Activated CD4-positive, alpha-beta T cell treated with anti-CD3 and anti-CD28 coated beads, Interleukin-2, amount 50 U/mL, for 16 hours (primary cell): ENCODE results near the gene GUF1.
A peak's percentile ranks its signal among the peaks of the same experiment; 100 is the strongest.
"Not testable (repeated sequence)": the region's sequence is repeated elsewhere in the genome, so short reads cannot be mapped to it uniquely, and the experiment has no call there.

ENCODE experiments used
- DNase-seq: peaks from one replicate; pipeline ENCODE4 v3.0.0-alpha.2; 2020

The GUF1 gene

DNA sequence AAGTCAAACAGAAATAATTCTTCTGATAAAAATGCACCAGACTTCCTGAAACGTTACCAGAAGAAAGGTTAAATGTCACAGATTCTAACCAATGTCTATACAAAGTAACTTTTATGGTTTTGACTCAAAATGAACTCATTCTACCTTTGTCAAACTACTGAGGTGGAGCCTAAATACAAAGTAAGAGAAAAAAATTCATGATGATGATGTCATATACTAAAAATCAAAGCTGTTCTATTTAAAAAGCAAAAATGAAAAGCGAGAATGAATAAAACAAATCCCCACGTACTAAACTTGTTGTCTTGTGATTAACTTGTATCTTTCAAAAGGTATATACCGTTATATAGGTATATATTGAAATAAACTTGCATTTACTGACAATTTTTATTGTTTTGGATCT, 26.5 kb downstream of the GUF1 start:
- no peak for DNase-seq

DNA sequence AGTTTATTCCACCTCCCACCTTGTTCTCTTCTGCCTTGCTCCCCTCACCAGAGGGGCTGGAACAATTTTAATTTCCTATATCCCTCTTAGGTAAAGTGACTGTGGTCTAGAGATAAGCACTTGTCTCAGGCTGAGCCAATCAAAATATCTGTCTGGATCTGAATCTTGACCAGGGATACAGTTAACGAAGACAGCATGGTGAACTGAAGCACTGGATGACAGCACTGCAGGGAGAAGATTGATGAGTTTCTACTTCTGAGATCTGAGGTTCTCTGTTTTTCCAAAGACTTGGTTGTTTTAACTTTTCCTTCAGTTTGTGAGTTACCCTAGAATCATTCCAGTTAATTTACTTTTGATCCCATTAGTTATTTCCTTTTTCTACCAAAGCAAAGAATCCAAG, 34.9 kb downstream of the GUF1 start:
- DNase-seq = no peak

- DNase-seq = no peak
These were observed 38.4 kb downstream of the GUF1 start for GRCh38 chr4:44716597-44716996.

DNA sequence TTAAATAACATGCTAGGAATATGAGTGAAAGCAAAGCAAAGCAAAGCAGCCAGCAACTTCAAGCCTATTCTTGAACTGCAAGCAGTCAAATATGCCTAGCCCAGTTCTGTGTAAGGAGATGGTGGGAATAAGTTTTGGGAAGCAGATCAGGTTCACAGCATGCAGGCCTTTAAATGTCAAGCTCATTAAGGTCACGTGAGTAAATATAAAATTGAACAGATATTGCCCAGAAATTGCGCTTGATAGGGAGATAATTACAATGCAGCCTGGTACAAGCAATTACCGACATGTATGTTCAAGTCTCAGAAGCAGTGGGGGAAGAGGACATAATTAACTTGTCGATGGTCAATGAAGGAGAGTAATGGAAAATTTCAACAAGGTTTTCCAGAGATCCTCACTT, 42.2 kb downstream of the GUF1 start:
- DNase-seq = no peak

GRCh38 chr4:44722001-44722400, 43.8 kb downstream of the GUF1 start:
- no peak for DNase-seq

DNA sequence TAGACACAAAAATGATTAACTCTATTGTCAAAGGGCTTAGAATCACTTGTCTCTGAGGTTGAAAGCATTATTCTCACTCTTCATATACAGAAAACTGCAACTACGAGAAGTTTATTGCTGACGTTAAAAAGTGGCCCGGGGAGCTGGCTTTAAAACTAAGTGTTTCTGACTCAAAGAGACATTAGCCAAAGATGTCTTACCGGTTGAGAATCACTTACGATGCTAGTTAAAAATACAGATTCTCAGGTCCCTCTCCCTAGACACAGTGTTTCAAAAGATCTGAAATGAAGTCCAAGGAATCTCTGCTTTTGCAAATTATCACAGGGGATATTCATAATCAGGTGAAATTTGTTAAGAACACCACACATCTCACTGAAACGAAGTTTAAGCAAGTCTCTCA, 46.9 kb downstream of the GUF1 start:
- DNase-seq = no peak

GRCh38 chr4:44725726-44726037, 47.5 kb downstream of the GUF1 start:
- no peak for DNase-seq

- DNase-seq = peak; percentile 89
These were observed 48.0 kb downstream of the GUF1 start, which contains the start of gene GNPDA2 for GRCh38 chr4:44726038-44726871. Gene GNPDA2, minus strand, starts transcription at chr4:44726556. Its CDS starts 4,349 bp downstream, at chr4:44722207.

DNA sequence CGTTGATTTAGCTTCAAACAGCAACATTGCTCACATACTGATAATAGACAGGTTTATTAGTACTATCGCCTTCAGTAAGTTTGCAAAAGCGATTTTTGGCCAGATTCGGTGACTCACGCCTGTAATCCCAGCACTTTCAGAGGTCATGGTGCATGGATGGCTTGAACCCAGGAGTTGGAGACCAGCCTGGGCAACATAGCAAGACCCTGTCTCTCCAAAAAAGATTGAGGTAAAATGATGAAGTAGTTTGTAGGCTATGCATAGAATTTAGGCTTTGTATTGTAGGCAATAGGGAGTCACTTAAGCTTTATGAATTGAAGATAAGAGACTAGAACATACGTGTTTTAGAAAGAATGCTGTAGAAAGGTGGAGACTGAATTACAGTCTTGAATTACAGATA, 49.3 kb downstream of the GUF1 start:
- DNase-seq = no peak

DNA sequence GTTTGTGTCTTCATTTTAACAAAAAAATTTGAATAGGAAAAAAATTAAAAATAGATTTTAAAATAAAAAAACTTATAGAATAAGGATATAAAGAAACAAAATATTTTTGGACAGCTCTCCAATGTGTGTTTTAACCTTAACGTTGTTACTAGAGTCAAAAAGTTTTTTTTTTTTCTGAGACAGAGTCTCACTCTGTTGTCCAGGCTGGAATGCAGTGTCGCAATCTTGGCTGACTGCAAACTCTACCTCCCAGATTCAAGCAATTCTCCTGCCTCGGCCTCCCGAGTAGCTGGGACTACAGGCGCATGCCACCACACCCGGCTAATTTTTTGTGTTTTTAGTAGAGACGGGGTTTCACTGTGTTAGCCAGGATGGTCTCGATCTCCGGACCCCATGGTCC, 50.5 kb downstream of the GUF1 start:
- DNase-seq = not testable (repeated sequence)

GRCh38 chr4:44736900-44737299, 58.7 kb downstream of the GUF1 start:
- no peak for DNase-seq

- DNase-seq = peak; percentile 6
These were observed 60.4 kb downstream of the GUF1 start for GRCh38 chr4:44738615-44739014.

- no peak for DNase-seq
These were observed 62.0 kb downstream of the GUF1 start for GRCh38 chr4:44740201-44740600.
